Measurements from ENCODE around the gene SRC.

The SRC gene

GRCh38 chr20:37450344-37450743 is 104.4 kb downstream of the SRC start:
- no peak for TF ChIP-seq CTCF (conservative IDR thresholded peaks at IDR 0.05; ENCODE audit: low read depth, low read length)
- Histone ChIP-seq H4K20me1 (ENCODE audit: insufficient read depth) (no peaks in the 10 kb centered on the region), H2AFZ (ENCODE audit: low read depth) (no peak overlapping the region), H3K4me2 (no peak overlapping the region), H3K9ac (no peak overlapping the region), H3K27ac (no peak overlapping the region), H3K4me1 (ENCODE audit: low read depth, poor library complexity, severe bottlenecking) (no peaks in the 10 kb centered on the region), H3K36me3 (ENCODE audit: insufficient read depth) (no peaks in the 10 kb centered on the region), H3K79me2 (ENCODE audit: insufficient read depth, low read depth) (no peaks in the 10 kb centered on the region), H3K4me3 (IDR thresholded peaks at IDR 0.05; ENCODE audit: insufficient read depth, low read depth, low read length) (no peak overlapping the region), H3K27me3 (ENCODE audit: insufficient read depth, low read depth) (no peaks in the 10 kb centered on the region; the same call in 1 of the 2 replicates)

- Histone ChIP-seq H3K9ac (no peak overlapping the region), H3K79me2 (ENCODE audit: insufficient read depth, low read depth) (no peaks in the 10 kb centered on the region), H3K4me1 (ENCODE audit: low read depth, poor library complexity, severe bottlenecking) (no peaks in the 10 kb centered on the region), H4K20me1 (ENCODE audit: insufficient read depth) (no peaks in the 10 kb centered on the region), H2AFZ (ENCODE audit: low read depth) (no peak overlapping the region), H3K27ac (no peak overlapping the region), H3K27me3 (ENCODE audit: insufficient read depth, low read depth) (no peaks in the 10 kb centered on the region; the same call in 1 of the 2 replicates), H3K36me3 (ENCODE audit: insufficient read depth) (no peaks in the 10 kb centered on the region), H3K4me2 (no peak overlapping the region), H3K4me3 (IDR thresholded peaks at IDR 0.05; ENCODE audit: insufficient read depth, low read depth, low read length) (no peak overlapping the region)
- TF ChIP-seq CTCF (conservative IDR thresholded peaks at IDR 0.05; ENCODE audit: low read depth, low read length) = no peak
These were observed 105.7 kb downstream of the SRC start for GRCh38 chr20:37451616-37452015.

- Histone ChIP-seq H3K4me3 (IDR thresholded peaks at IDR 0.05; ENCODE audit: insufficient read depth, low read depth, low read length) (no peak overlapping the region), H3K27me3 (ENCODE audit: insufficient read depth, low read depth) (no peaks in the 10 kb centered on the region; the same call in 1 of the 2 replicates), H3K79me2 (ENCODE audit: insufficient read depth, low read depth) (no peaks in the 10 kb centered on the region), H4K20me1 (ENCODE audit: insufficient read depth) (no peaks in the 10 kb centered on the region), H3K27ac (no peak overlapping the region), H3K36me3 (ENCODE audit: insufficient read depth) (no peaks in the 10 kb centered on the region), H3K4me1 (ENCODE audit: low read depth, poor library complexity, severe bottlenecking) (no peaks in the 10 kb centered on the region), H3K9ac (no peak overlapping the region), H2AFZ (ENCODE audit: low read depth) (no peak overlapping the region), H3K4me2 (no peak overlapping the region)
- no peak for TF ChIP-seq CTCF (conservative IDR thresholded peaks at IDR 0.05; ENCODE audit: low read depth, low read length)
These were observed 106.3 kb downstream of the SRC start for GRCh38 chr20:37452236-37452635.

GRCh38 chr20:37453288-37453687 is 107.3 kb downstream of the SRC start:
- H3K27ac ChIP-seq = no peak overlapping the region
- no peaks in the 10 kb centered on the region for H3K79me2 ChIP-seq (ENCODE audit: insufficient read depth, low read depth)
- no peak overlapping the region for H3K4me3 ChIP-seq (IDR thresholded peaks at IDR 0.05; ENCODE audit: insufficient read depth, low read depth, low read length)
- H3K9ac ChIP-seq = no peak overlapping the region
- H4K20me1 ChIP-seq (ENCODE audit: insufficient read depth) = no peaks in the 10 kb centered on the region
- H3K27me3 ChIP-seq (ENCODE audit: insufficient read depth, low read depth) = no peaks in the 10 kb centered on the region; the same call in 1 of the 2 replicates
- H3K4me2 ChIP-seq = no peak overlapping the region
- TF ChIP-seq CTCF (conservative IDR thresholded peaks at IDR 0.05; ENCODE audit: low read depth, low read length) = no peak
- H3K36me3 ChIP-seq (ENCODE audit: insufficient read depth) = no peaks in the 10 kb centered on the region
- H3K4me1 ChIP-seq (ENCODE audit: low read depth, poor library complexity, severe bottlenecking) = no peaks in the 10 kb centered on the region
- H2AFZ ChIP-seq (ENCODE audit: low read depth) = no peak overlapping the region

Measured in KMS-11 (cell line).